T-helper 1 cell (primary cell): ENCODE measurements around the gene GRM7.

Source experiments
- DNase-seq, 5 donors: peaks; one replicate each; pipeline ENCODE4 v3.0.0-alpha.2; 2012 to 2020

GRM7 gene

GRCh38 chr3:7607083-7607482, 746.2 kb downstream of the GRM7 start:
- DNase-seq, result no peak

GRCh38 chr3:7607676-7608075, 746.8 kb downstream of the GRM7 start:
- no peak for DNase-seq

GRCh38 chr3:7610634-7611033, 749.7 kb downstream of the GRM7 start:
- DNase-seq, result no peak

GRCh38 chr3:7615043-7615442, 754.1 kb downstream of the GRM7 start:
- DNase-seq, result no peak

- no peak for DNase-seq
Measured at GRCh38 chr3:7618606-7619005, 757.7 kb downstream of the GRM7 start.

GRCh38 chr3:7620401-7620800, 759.5 kb downstream of the GRM7 start:
- DNase-seq, result no peak

GRCh38 chr3:7621046-7621630, 760.2 kb downstream of the GRM7 start:
- DNase-seq, result no peak

- DNase-seq, result no peak
Measured at GRCh38 chr3:7621651-7622050, 760.7 kb downstream of the GRM7 start.

- no peak for DNase-seq
Measured at GRCh38 chr3:7625021-7625420, 764.1 kb downstream of the GRM7 start.

GRCh38 chr3:7630351-7630911, 769.5 kb downstream of the GRM7 start:
- no peak for DNase-seq

GRCh38 chr3:7630925-7631324, 770.0 kb downstream of the GRM7 start:
- no peak for DNase-seq

GRCh38 chr3:7632305-7632704, 771.4 kb downstream of the GRM7 start:
- no peak for DNase-seq

- DNase-seq, result no peak
Measured at GRCh38 chr3:7637694-7638093, 776.8 kb downstream of the GRM7 start.

GRCh38 chr3:7638103-7638502, 777.2 kb downstream of the GRM7 start:
- DNase-seq, result no peak

GRCh38 chr3:7640787-7641186, 779.9 kb downstream of the GRM7 start:
- no peak for DNase-seq

- no peak for DNase-seq
Measured at GRCh38 chr3:7646851-7647250, 785.9 kb downstream of the GRM7 start.

GRCh38 chr3:7650466-7650865, 789.6 kb downstream of the GRM7 start:
- DNase-seq, result no peak

- no peak for DNase-seq
Measured at GRCh38 chr3:7651274-7651673, 790.4 kb downstream of the GRM7 start.

- no peak for DNase-seq
Measured at GRCh38 chr3:7657214-7658112, 796.5 kb downstream of the GRM7 start.

- no peak for DNase-seq
Measured at GRCh38 chr3:7658294-7658693, 797.4 kb downstream of the GRM7 start.

GRCh38 chr3:7659079-7659478, 798.2 kb downstream of the GRM7 start:
- DNase-seq, result no peak

- DNase-seq, result no peak
Measured at GRCh38 chr3:7663771-7664170, 802.9 kb downstream of the GRM7 start.

- DNase-seq, result no peak
Measured at GRCh38 chr3:7667774-7668173, 806.9 kb downstream of the GRM7 start.

- DNase-seq, result no peak
Measured at GRCh38 chr3:7669641-7670040, 808.7 kb downstream of the GRM7 start.
